NCI-H2081 (cell line): ENCODE measurements around the gene ETV3L.

ENCODE experiments used
- DNase-seq, 2 experiments: peaks; one replicate each; lab custom pipeline; 2025; lab: John Stamatoyannopoulos, UW

Gene ETV3L

DNA sequence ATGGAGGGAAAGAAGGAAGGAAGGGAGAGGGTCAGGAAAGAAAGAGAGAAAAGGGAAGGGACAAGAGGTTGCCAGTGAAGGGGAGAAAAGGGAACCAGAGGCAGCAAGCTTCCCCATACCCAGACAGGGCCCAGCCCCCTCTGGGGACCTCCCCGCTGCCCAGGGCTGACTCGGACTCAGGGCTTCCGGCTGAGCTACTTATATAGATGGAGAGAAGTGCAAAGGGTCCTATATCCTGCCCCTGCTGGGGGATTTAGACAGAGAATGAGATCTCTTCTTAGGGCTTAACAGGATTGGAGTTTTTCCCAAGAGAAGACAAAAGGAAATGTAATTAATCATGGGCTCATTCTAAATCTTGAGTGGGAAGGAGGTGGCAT is at the start of gene ETV3L:
ETV3L (minus strand) TSS at position 176 of the 377 bp plus-strand sequence. CDS start 285 bp downstream, outside the sequence.
- no peak for DNase-seq

DNA sequence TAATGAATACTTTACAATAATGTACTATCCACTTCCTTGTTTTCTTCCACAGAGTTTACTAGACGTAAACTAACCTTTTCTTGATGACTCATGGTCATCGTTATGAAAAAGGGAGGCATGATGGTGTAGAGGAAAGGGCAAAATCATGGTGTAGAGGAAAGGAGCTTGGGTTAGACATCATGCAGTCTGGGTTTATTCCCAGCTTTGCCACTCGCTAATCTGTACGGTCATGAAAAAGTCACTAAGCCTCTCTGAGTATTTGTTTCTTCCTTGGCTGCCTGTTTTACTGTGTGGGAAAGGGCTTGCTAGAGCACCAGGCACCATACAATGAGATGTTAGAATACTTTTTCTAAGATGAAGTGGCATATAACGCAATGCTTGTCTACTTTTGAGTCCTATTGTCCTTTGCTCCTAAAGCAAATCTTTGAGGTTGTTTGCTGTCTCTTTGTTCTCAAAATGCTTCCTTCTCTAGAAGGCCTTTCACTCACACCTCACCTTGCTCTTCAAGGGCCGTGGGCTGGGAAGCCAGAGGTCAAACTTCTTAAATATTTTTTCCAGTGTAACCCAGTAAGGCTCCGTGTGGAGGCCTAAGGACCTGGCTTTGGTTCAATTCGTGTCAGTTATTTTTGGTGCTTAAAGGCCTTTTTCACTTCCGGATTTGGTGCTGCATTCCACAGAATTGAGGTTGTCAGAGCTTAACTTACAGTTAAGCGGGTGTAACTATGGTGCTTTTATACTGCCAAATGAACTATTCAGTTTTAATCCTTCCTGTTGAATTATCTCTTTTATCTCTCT is 48.5 kb upstream of the ETV3L start:
- no peak for DNase-seq

DNA sequence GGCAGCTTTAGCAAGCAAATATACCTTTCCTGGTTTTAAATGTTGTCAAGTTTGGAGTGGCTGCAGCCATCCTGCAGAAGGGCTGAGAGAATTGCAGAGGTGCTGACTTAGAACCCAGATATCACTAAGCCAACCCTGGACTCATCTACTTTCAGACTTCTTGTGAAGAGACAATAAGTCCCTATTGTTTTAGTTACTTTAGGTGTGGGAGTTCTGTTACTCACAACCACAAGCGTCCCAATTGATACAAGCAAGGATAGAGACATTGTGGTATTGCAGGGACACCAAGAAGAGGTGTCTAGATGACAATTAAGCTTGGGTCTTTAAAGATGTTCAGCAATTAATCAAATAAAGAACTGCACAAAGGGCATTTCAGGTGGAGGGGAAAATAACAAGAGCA is 47.4 kb upstream of the ETV3L start:
- no peak for DNase-seq

DNA sequence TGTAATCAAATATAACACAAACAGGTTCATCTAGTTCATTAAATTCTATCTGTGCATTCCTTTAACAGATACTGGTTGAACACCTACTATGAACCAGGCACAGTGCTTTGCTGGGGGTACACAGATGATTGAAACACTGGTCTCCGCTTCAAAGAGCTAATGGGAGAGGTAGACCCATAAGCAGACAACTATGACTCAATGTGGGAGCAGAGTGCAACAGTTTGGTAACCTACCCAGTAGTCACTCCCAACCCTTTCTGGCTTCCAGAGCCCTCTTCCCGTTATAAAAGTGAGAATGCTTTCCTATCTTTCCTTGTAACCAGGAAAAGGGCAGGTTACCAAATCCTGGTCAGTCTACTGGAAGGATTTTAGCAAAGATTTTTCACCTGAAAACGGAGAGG is 46.6 kb upstream of the ETV3L start:
- DNase-seq: no peak

DNA sequence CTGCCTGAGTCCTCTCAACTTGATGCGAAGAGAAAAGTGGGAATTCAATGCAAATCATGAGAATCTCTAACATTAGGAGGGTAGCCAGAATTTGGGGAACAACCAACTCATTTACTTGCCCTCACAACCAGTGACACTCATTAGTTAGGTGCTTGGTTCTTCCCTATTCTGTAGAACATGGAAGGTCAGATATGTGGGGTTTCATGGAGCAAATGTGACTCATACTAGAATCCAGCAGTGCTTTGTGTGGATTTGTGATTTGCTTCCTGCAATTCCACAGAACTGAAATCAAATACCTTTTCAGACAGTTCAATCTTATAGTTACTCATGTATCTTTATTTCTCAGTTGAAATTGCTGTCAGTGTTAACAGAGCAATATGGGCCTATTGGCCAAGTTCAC is 45.5 kb upstream of the ETV3L start:
- no peak for DNase-seq

DNA sequence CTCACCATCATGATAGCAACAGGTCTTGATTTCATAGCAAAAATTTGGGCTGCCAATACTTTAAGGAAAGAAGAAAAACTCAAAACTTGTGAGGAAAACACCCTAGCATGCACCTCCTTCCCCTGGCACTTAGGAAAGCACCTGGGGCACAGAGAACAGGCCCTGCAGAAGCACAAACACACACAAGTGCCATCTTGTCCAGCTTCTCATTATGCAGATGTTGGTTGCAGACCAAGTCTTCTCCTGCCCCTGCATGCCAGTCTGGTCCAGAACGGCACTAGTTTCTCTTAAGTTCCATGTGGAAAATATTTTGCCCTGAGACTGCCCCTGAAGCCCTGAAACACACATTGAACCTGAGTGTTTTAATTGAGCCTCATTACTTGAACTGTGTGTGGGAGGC is 44.9 kb upstream of the ETV3L start:
- no peak for DNase-seq

DNA sequence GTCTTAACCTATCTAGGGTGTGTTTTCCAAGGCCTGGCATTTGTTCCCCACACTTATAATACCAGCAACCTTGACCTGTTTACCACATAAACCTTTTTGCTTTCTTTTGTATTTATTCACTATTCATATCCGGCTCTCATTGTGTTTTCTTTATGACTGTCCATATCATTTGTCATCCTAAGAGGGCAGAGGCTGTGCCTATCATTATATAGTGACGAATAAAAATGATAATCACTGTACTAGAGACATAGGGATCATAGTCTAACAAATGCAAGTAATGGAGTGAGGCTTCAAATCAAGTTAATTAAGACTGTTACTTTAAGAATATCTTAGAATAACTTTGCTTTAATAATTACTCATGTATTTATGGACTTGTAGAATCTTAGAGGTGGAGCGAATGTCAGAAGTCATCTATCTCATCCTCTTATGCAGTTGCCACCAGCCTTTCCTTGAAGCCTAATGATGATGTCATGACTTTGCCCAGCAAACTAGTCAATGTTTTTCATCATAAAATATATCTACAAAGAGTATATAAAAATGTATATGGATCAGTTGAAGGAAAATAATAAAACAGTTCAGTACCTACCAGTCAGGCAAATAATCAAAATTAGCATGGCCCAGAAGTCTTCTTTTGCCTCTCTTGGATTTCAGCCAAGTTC is 43.3 kb upstream of the ETV3L start:
- no peak for DNase-seq

DNA sequence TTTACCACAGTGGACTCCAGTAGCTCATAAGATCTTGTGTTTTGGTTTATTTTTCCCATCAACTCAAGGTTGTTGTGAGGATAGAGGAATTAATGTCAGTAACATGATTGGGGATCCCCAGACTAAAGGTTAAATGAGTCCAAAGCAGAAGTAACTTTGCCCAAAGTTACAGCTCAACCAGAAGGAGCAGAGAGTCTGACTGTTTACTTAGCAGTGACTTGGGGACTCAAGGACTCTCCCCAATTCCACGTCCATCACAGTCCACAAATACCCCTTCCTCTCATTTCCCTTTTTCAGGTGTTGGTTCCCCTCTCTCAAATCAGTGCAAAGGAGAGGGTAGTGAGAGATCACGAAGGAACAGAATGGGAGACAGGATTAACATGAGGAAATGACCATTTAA is 42.6 kb upstream of the ETV3L start:
- DNase-seq: no peak

DNA sequence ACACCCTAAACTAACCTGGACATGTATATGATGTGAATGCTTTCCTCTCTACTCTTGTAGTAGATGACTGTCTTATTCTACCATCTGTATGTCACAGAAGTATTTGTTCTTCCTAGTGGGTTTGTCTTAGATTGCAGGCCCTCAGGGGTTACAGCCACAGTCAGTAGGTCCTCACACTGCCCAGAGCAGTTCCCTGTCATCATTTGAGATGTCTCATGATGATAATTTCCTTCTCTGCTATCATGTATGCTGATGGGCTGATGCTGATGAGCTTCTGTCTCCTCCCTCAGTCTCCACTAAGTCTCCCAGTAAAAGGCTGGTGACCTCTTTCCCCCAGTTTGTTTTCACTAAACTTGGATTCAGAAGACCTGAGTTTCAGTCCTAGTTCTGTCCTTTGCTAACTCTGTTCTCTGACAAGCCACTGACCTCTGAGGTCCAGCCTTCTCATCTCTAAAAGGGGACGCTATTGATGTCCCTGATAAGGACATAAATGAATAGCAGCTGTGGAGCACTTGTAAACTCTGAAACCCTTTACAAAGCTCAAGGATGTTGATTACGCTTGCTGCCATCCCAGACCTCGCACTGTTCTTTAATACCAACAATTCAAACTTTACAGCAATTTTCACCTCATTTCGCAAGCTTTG is 41.7 kb upstream of the ETV3L start:
- no peak for DNase-seq

DNA sequence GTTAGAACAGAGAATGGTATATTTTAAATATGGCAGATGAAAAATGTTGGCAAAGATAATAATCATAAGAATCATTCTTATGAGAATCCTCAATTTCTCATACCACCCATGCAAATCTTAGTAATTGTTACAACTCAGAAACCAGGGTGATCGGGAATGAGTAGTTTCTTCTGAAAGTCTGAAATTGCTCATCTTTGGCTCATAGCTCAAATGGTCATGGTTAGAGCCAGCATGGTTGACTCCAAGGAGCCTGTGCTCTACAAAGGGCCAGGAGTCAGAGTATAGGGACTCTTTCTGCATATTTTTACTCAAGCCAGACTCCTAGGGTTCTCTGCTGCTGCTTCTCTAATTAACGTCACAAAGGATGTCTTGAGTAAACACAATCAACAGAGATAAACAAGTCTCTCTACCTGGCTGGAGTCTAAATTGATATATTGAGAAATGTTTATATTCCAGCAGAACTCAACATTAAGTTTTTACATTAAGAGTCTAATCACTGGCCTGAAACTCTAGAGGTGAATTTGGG is 40.5 kb upstream of the ETV3L start:
- DNase-seq: no peak

DNA sequence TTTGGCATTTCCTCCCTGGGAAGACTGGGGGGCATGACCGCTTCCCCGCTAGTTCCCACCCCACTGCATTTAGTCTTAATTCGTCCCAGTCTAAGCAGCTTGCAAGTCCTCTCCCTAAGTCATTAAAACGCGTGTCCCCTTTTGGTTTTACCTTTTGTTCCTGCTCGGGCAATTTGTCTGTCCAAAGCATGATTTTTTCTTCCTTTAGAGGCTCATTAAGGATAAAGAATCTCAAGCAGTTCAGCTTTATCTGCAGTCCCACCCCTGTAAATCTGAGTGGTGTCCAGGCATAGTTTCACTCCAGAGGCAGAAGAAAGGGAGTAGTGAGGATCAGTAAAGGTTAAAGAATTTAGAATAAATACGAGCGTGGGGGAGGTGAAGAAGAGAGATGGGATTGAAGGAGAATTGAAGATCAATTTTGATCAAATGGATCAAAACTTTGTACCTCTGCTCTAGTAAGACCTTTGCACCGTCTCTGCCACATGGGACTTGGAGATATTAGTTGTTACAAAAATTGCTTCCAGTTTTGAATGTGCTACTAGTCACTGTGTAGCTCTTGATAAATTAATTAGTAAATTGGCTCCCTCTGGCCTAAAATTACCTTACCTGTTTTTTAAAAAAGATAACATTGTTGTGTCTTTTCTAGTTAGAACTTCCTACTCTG is 39.6 kb upstream of the ETV3L start:
- no peak for DNase-seq

DNA sequence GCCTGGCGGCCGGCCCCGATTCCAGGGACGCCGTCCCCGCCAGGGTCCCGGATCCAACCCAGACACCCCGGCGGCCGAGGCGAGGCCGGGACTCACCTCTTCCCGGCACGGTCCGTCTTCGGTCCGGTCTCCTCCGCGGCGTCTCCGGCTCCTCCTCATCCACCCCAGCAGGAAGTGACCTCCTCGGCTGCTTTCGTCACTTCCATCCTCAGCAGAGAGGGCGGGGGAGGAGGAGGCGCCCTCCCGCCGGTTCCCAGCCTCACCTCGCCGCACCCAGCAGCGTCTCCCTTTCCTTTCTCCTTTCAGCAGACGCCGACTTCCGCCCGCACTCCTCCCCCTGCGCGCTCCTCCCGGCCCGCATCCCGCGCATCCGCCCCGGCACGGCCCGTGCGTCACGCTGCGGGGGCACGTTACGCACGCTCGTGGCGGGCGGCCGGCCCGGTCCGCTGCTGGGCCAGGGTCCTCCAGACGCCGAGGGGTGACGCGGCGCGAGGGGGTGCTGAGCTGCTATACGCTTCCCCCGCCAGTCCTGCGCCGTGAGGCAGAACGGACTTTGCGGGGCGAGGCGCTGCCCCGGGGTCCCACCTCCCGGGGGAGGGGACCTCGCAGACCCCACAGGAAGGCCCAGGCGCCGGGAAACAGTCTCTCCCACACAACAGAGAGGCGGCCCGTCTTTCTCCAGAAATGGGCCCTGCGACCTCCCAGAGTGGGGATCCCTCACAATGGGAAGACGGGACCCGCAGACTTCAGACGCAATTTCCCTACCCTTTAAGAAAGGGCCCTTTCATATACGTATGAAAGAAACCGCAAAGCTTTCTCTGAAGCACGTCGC is 38.8 kb upstream of the ETV3L start, which contains the start of gene ETV3:
ETV3 (minus strand) TSS at position 176 of the 832 bp plus-strand sequence. CDS start 2,043 bp downstream, outside the sequence.
- peak; percentile 96 for DNase-seq

DNA sequence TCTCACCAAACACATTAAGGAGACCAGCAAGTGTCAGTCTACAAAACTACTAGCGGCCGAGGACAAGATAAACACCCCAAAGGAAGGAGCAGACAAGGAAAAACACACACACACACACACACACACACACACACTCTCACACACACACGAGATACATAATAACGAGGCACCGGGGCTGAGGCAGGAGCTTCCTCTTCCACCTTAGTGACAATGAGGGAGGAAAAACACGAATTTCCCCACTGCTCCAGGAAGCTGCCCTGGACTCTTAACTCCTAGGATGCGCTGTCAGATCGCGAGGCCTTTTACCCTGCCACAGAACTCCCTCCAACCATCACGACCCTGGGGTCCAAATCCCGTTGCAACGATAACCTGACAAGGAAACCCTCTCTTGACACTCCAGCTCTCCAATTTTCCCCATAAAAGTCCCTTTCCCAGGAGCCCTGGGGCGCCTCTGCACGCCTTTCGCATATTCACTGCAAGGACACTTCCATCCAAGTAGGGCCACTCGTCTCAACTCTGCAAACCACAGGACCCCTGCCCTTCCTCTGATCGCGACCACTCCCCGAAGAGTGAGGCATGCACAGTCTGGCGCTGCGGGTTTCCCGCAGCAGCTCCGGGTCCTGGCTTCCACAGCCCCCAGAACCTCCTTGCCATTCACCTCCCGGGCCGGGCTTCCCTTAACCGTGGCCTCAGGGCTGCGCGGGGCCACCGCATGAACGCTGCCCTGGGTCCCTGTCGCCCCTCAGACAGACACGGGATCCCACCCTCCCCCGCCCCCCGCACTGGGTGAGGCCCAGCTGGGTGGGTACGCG is 38.0 kb upstream of the ETV3L start:
- DNase-seq: peak; percentile 10 to 32

DNA sequence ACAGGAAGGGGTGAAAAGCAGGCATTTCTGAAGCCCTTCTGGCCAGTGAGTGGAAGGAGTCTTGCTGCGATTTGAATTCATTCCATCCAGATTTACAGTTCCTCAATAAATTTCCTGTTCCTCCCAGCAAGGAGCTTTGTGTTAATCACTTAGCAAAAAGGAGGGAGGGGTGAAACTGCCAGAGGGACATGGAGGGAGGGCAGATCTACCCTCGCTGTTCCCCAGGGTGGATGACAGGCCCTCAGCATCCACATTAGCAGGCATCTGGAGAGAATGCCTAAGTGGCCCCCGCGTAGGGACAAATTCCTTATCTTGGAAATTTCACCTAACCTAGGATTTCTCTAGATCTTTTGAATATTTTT is 37.4 kb upstream of the ETV3L start:
- DNase-seq: peak in 1 of 2 experiments; percentile 33

DNA sequence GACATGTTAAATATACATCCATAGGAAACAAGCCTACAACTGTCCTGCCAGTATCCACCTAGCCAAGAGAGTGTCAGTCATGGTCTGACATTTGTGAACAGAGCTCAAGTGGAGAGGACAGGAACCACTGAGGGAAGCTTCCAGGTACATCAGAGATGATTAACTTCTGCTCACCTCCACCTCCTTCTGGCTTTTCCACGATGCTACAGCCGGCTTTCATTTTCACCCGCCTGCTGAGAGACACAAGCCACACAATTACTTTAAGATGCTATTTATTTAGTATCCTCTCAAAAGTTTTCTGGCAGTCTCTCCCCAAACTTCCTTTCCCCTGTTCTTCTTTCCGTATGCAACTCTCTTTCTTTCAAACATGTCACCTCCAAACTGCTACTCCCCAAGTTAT is 36.5 kb upstream of the ETV3L start:
- no peak for DNase-seq

DNA sequence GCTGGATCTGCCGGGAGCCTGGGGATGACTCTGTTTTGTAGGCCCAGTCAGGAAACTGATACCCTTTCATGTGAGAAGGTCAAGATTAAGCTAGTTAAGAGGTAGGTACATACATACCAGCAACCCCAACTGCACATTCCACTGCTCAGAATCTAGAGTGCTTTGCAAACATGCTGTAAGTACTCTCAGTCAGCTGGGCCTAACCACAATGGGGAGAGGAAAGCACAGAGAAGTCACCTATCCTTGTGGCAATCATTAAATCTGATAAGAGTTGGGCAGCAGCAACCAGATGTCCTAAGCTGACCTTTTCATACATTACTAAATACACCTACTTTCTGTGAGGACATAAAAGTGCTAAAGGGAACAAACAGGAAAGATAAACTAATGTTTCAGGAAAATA is 36.0 kb upstream of the ETV3L start:
- no peak for DNase-seq

DNA sequence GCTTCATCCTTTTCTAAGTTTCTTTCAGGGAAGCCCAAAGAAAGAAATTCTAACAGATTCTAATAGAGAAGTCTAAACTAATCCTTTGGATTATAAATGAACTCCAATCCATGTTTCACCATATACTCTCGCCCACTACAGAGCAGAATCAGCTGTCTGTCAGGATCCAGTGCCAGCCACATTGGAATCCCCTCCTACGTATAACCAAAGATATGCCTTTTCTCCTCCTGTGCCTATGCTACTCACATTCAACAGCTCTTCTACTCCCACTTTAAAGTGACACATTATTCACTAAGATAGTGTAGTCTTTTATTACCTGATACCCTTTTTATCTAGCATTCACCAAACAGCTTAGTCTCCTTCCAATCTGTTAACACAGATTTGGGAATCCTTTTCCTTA is 35.5 kb upstream of the ETV3L start:
- DNase-seq: no peak

DNA sequence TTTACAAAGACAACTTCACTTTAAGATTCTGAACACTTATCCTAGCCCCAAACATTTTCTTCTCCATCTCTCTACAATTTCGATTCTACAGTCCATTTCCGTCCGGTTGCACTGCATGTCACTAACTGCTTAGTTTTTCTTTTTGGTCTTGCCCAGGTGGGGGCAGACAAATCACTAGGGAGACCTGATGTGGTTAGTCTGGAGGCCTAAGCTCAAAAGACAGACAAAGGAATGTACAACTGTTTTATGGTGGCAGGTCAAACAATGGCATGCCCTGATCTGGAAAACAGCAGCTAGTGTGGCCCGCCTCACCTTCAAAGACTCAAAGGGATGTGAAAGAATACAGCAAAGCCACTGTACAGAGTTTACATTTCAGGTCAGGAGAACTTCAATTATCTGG is 34.8 kb upstream of the ETV3L start:
- DNase-seq: no peak

DNA sequence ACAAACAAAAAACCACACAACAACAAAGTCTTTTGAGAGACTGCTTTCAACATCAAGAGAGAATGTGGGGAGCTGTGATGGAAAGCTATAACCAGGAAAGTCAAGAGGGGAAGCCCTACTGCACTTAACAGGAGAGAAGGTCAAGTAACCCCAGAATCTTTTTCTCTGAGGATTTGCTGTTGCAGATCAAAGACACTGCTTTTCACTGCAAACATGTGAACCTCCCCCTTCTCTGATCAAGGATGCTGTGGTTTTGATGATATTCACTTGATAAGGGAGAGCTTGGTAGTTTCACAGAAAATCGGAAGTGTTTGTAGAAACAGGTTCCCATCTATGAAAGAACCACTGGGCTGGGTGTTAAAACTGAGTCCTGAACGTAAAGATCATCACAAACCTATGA is 33.8 kb upstream of the ETV3L start:
- no peak for DNase-seq

DNA sequence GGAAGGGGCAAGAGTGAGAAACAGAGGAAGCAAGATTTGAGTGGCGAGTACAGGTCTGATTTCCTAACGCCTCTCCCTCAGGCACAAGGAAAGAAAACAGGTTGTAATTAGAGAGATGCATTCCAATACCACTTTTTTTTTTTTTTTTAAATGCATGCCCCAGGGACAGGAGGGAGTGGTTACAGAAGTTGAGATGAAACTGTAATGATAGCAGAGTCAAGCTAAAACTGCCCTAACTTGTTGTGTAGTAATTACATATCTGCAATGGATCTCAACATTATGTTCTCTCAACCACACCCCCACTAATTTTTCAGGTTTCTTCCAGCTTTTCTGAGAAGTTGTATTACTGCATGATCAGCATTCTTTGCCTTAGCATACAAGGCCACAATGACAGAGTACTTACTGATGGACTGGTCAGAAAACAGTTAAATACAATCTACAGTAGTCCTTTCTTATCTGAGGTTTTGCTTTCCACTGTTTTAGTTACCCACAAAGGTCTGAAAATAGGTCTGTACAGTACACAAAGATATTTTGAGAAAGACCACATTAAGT is 33.1 kb upstream of the ETV3L start:
- no peak for DNase-seq
